B cell (primary cell): Measurements from ENCODE around the gene IRAK2. TPM values are rescaled to one million over a fixed set of nuclear protein-coding genes. Genes with fewer than 3 reads are reported as not detected.

Source experiments
- ATAC-seq: fragments of 200-7000 bp; cut with Tn5 transposase; one replicate; pipeline ENCODE4 v1.10.0; 2021; ENCODE audit warnings: low read depth, mild to moderate bottlenecking, moderate number of reproducible peaks, moderate library complexity
- CTCF ChIA-PET: fragments of 350-600 bp; sonication (Branson Sonifier 250); formaldehyde crosslinking; loops from one replicate; lab custom pipeline; 2021; ENCODE audit warnings: antibody characterized with exemption, inconsistent platforms; lab: Charles Lee
- POLR2A ChIA-PET: fragments of 350-600 bp; sonication (Branson Sonifier 250); formaldehyde crosslinking; loops from one replicate; lab custom pipeline; 2021; ENCODE audit warnings: antibody characterized with exemption; lab: Charles Lee
- DNase-seq: peaks from one replicate; pipeline ENCODE4 v3.0.0; 2013
- H2AFZ ChIP-seq: 2 replicates; pipeline ENCODE4 v1.6.1; 2012; ENCODE audit warnings: mild to moderate bottlenecking, low read depth, low read length; ENCODE audit not compliant: insufficient read depth, poor library complexity, severe bottlenecking
- H3K27ac ChIP-seq, 2 donors: 1 replicate in 1 of 2; 2 replicates in 1 of 2; pipeline ENCODE4 v1.5.1; 2012 to 2013; ENCODE audit warnings: low read length in 2 of 2, mild to moderate bottlenecking in 2 of 2, moderate library complexity in 1 of 2
- H3K27me3 ChIP-seq, 4 experiments: fragments of 200-600 bp in 1 of 4; sonication (generic) in 1 of 4; replicated peaks in 1 of 4; 1 replicate in 2 of 4; 2 replicates in 2 of 4; pipeline versions ENCODE4 v1.6.1 to v1.7.0; 2013 to 2016; ENCODE audit warnings: low read length in 3 of 4, mild to moderate bottlenecking in 2 of 4, mixed read lengths in 1 of 4, moderate library complexity in 1 of 4; ENCODE audit not compliant: insufficient read depth in 4 of 4, control insufficient read depth in 3 of 4; ENCODE audit errors: control extremely low read depth in 1 of 4
- H3K36me3 ChIP-seq, 2 experiments: replicated peaks in 1 of 2; 1 replicate in 1 of 2; 2 replicates in 1 of 2; pipeline versions ENCODE4 v1.6.1 to v1.7.1; 2013; ENCODE audit warnings: low read length in 1 of 2; ENCODE audit not compliant: insufficient read depth in 2 of 2, control insufficient read depth in 1 of 2; ENCODE audit errors: control extremely low read depth in 1 of 2, extremely low read depth in 1 of 2
- H3K4me1 ChIP-seq, 2 donors: fragments of 200-600 bp in 1 of 2; sonication (generic) in 1 of 2; 1 replicate in 1 of 2; 2 replicates in 1 of 2; pipeline versions ENCODE4 v1.5.1 to v1.6.1; 2013 to 2017; ENCODE audit warnings: low read length in 2 of 2; ENCODE audit not compliant: control insufficient read depth in 2 of 2, insufficient read depth in 2 of 2
- H3K4me2 ChIP-seq: replicated peaks from 2 replicates; pipeline ENCODE3; 2012; ENCODE audit warnings: mild to moderate bottlenecking, low read depth, low read length; ENCODE audit not compliant: poor library complexity, severe bottlenecking
- H3K4me3 ChIP-seq, 5 experiments: fragments of 200-600 bp in 1 of 5; sonication (generic) in 1 of 5; 1 replicate in 3 of 5; 2 replicates in 2 of 5; pipeline versions ENCODE4 v1.5.1 to v1.7.0; 2011 to 2016; ENCODE audit warnings: low read length in 4 of 5, mild to moderate bottlenecking in 4 of 5, low read depth in 2 of 5, control low read depth in 1 of 5, moderate library complexity in 1 of 5; ENCODE audit not compliant: insufficient read depth in 1 of 5; ENCODE audit errors: control extremely low read depth in 1 of 5, extremely low read depth in 1 of 5
- H3K79me2 ChIP-seq: fragments of 200-600 bp; sonication (generic); one replicate; pipeline ENCODE4 v1.6.0; 2016; ENCODE audit warnings: low read length; ENCODE audit not compliant: control insufficient read depth, insufficient read depth
- H3K9ac ChIP-seq: fragments of 200-600 bp; sonication (generic); 2 replicates; pipeline ENCODE4 v1.6.1; 2017; ENCODE audit warnings: mild to moderate bottlenecking, low read length, moderate library complexity
- H3K9me3 ChIP-seq, 3 donors: one replicate each; pipeline versions ENCODE4 v1.6.1 to v1.7.1; 2013; ENCODE audit warnings: low read length in 2 of 3; ENCODE audit not compliant: control insufficient read depth in 2 of 3, insufficient read depth in 1 of 3; ENCODE audit errors: control extremely low read depth in 1 of 3
- H4K20me1 ChIP-seq: 2 replicates; pipeline ENCODE4 v1.6.0; 2012; ENCODE audit warnings: mild to moderate bottlenecking, low read length; ENCODE audit not compliant: insufficient read depth, control insufficient read depth, poor library complexity, severe bottlenecking
- H3K27ac Mint-ChIP-seq: one replicate; pipeline ENCODE4 v1.8.0; 2021; ENCODE audit warnings: mixed read lengths
- H3K27me3 Mint-ChIP-seq: one replicate; pipeline ENCODE4 v1.8.0; 2021; ENCODE audit warnings: mixed read lengths
- H3K4me1 Mint-ChIP-seq: one replicate; pipeline ENCODE4 v1.8.0; 2021; ENCODE audit warnings: mixed read lengths
- H3K4me3 Mint-ChIP-seq: one replicate; pipeline ENCODE4 v1.8.0; 2021; ENCODE audit warnings: mixed read lengths
- H3K9me3 Mint-ChIP-seq: one replicate; pipeline ENCODE4 v1.8.0; 2022; ENCODE audit warnings: mixed read lengths; ENCODE audit not compliant: insufficient read depth
- CTCF ChIP-seq: fragments of 200-600 bp; IDR thresholded peaks from one replicate; pipeline ENCODE4 v1.8.0; 2022; ENCODE audit warnings: antibody characterized with exemption, mild to moderate bottlenecking
- EZH2 ChIP-seq: IDR thresholded peaks from 2 replicates; pipeline ENCODE4 v1.6.1; 2012; ENCODE audit warnings: borderline replicate concordance, low read depth, mild to moderate bottlenecking, moderate library complexity, low read length; ENCODE audit not compliant: insufficient read depth, poor library complexity, severe bottlenecking
- WGBS: methylation state at CpG from one replicate; pipeline ENCODE4 v1.1.5; 2013; ENCODE audit warnings: missing lambda C conversion rate; ENCODE audit not compliant: insufficient coverage; 5-methylcytosine and 5-hydroxymethylcytosine counted together
- intact Hi-C: fragments of 100-400 bp; cut with micrococcal nuclease; formaldehyde crosslinking; loops from one replicate; pipeline ENCODE4 v1.10.0; 2022
- polyA plus RNA-seq: library from polyadenylated mRNA; depleted of rRNA; stranded (reverse); fragments of >200 nt; gene quantifications from 2 replicates; pipeline ENCODE4 v1.2.3, GENCODE V29; 2012
- total RNA-seq, 2 donors: library from RNA; stranded (reverse); fragments of 120-200 nt in 1 of 2; gene quantifications; 1 replicate in 1 of 2; 2 replicates in 1 of 2; pipeline versions ENCODE4 v1.2.3 to v1.2.4, GENCODE V29; 2013 to 2022

The IRAK2 gene
- total and polyA plus RNA-seq, 2 donors (not counting 1 experiment from before 2014, with no cell fraction given): 11.8 to 23.2 TPM

GRCh38 chr3:10247679-10248183 lies 83.0 kb downstream of the IRAK2 start:
- Histone ChIP-seq H3K4me1 (peaks cover 25 to 28% of the 10 kb centered on the region in 2 donors), H4K20me1 (peaks cover 27% of the 10 kb centered on the region), H3K9ac (peak overlapping the region; percentile 93), H3K27ac (peak overlapping the region; percentile 70 to 78), H3K9me3 (peaks cover 5 to 17% (median 15%) of the 10 kb centered on the region in 3 donors), H2AFZ (peak overlapping the region; percentile 88), H3K27me3 (no peaks in the 10 kb centered on the region), H3K79me2 (peaks cover 51% of the 10 kb centered on the region), H3K4me2 (peak overlapping the region; percentile 96), H3K36me3 (peaks cover 7 to 19% of the 10 kb centered on the region in 2 experiments), H3K4me3 (peak overlapping the region; percentile 44 to 85 (median 81))
- no peak for ATAC-seq
- POLR2A ChIA-PET: interaction anchor here (0.6 to 1.7 kb wide), 13 partner anchors 8 to 851 kb away, joined by 3 to 9 read pairs (median 5); partner anchors contain the start of genes SEC13, SETD5 and VHL
- TF ChIP-seq EZH2 (no peak), CTCF (no peak)
- Mint-ChIP-seq H3K4me1 (peaks cover 38% of the 10 kb centered on the region), H3K27me3 (no peaks in the 10 kb centered on the region), H3K9me3 (peaks cover 9% of the 10 kb centered on the region), H3K4me3 (peak overlapping the region; percentile 95), H3K27ac (peak overlapping the region; percentile 92)
- 52% methylated on average over 7 of the region's 14 CpGs for WGBS
- intact Hi-C loops: loop anchor here (1.0 to 5.0 kb wide), 16 partner anchors 23 to 851 kb away; partner anchors contain the start of genes ARPC4, BRK1, BRPF1 and CRELD1
- CTCF ChIA-PET: interaction anchor here (0.7 to 1.8 kb wide), 7 partner anchors 16 to 260 kb away, joined by 3 to 5 read pairs (median 4); no protein-coding TSS in a partner anchor
- no peak for DNase-seq
